HCT116 (cell line): ENCODE data around the gene NUP153. TPM values are rescaled to one million over a fixed set of nuclear protein-coding genes. Genes with fewer than 3 reads are reported as not detected.

Experiments used
- ATAC-seq: fragments of 200-7000 bp; cut with Tn5 transposase; 2 replicates; pipeline ENCODE4 v1.9.1; 2020; ENCODE audit warnings: mild to moderate bottlenecking, moderate library complexity
- BruUV-seq: library from RNA; stranded (reverse); fragments of 400-500 nt; replicated peaks from 2 replicates; lab custom pipeline; 2021; lab: Mats Ljungman, UMichigan
- CTCF ChIA-PET: fragments of 300-600 bp; sonication (Branson Sonifier 250); formaldehyde crosslinking; loops from one replicate; lab custom pipeline; 2021; ENCODE audit warnings: antibody characterized with exemption; lab: Charles Lee
- POLR2A ChIA-PET: fragments of 300-600, 350-600 bp; sonication (Branson Sonifier 250); formaldehyde crosslinking; loops from one replicate; lab custom pipeline; 2021; ENCODE audit warnings: antibody characterized with exemption; lab: Charles Lee
- RAD21 ChIA-PET, 2 experiments: fragments of 300-600 bp; sonication (Branson Sonifier 250); formaldehyde crosslinking; loops; one replicate each; lab custom pipeline; 2023; ENCODE audit warnings: low total read pairs in 2 of 2; ENCODE audit not compliant: uncharacterized antibody in 2 of 2, unreplicated experiment in 2 of 2, low non-redundant PET in 1 of 2; lab: Charles Lee
- DNase-seq: peaks from one replicate; pipeline ENCODE4 v3.0.0-alpha.2; 2010; ENCODE audit warnings: low read depth, low spot score
- H2AFZ ChIP-seq: fragments of 200-600 bp; shearing (Covaris generic), sonication (generic); 2 replicates; pipeline ENCODE4 v1.6.1; 2017; ENCODE audit warnings: low read depth, mixed run types, mixed read lengths, antibody characterized with exemption, low read length; ENCODE audit not compliant: poor library complexity, severe bottlenecking
- H3K27ac ChIP-seq: 2 replicates; pipeline ENCODE4 v1.5.1; 2012; ENCODE audit warnings: low read depth, low read length
- H3K27me3 ChIP-seq: fragments of 200-600 bp; sonication (generic); 2 replicates; pipeline ENCODE4 v1.6.1; 2016; ENCODE audit warnings: mixed run types, low read length, mixed read lengths; ENCODE audit not compliant: insufficient read depth
- H3K36me3 ChIP-seq, 2 experiments: fragments of 200-500 bp in 1 of 2; fragments of 200-600 bp in 1 of 2; sonication (Bioruptor generic) in 1 of 2; sonication (generic) in 1 of 2; 2 replicates each; pipeline versions ENCODE4 v1.5.1 to v1.6.1; 2014 to 2016; ENCODE audit warnings: low read length in 2 of 2, inconsistent platforms in 1 of 2, mixed read lengths in 1 of 2, mixed run types in 1 of 2; ENCODE audit not compliant: insufficient read depth in 2 of 2, control insufficient read depth in 1 of 2
- H3K4me1 ChIP-seq, 2 experiments: fragments of 200-600 bp in 1 of 2; sonication (generic) in 1 of 2; 2 replicates each; pipeline versions ENCODE4 v1.5.1 to v1.6.1; 2012 to 2017; ENCODE audit warnings: low read length in 2 of 2, inconsistent platforms in 1 of 2, mild to moderate bottlenecking in 1 of 2, mixed read lengths in 1 of 2, mixed run types in 1 of 2, moderate library complexity in 1 of 2; ENCODE audit not compliant: insufficient read depth in 2 of 2, control insufficient read depth in 1 of 2
- H3K4me2 ChIP-seq: fragments of 200-600 bp; sonication (generic); 2 replicates; pipeline ENCODE4 v1.6.1; 2017; ENCODE audit warnings: mixed run types, low read length, mixed read lengths
- H3K4me3 ChIP-seq, 2 experiments: fragments of 200-600 bp in 1 of 2; sonication (generic) in 1 of 2; replicated peaks in 1 of 2; 2 replicates each; pipeline ENCODE4 v1.5.1; 2011 to 2016; ENCODE audit warnings: low read length in 2 of 2, control low read depth in 1 of 2, low read depth in 1 of 2, mild to moderate bottlenecking in 1 of 2, mixed read lengths in 1 of 2, mixed run types in 1 of 2
- H3K79me2 ChIP-seq: fragments of 200-600 bp; sonication (generic); 2 replicates; pipeline ENCODE4 v1.6.1; 2017; ENCODE audit warnings: mild to moderate bottlenecking, mixed run types, low read length, moderate library complexity, mixed read lengths; ENCODE audit not compliant: insufficient read depth
- H3K9ac ChIP-seq: fragments of 200-600 bp; sonication (generic); 2 replicates; pipeline ENCODE4 v1.6.1; 2016; ENCODE audit warnings: low read length, mixed read lengths
- H3K9me2 ChIP-seq: fragments of 200-600 bp; sonication (generic), shearing (Covaris generic); 2 replicates; pipeline ENCODE4 v1.6.1; 2017; ENCODE audit warnings: mixed run types, mild to moderate bottlenecking, moderate library complexity; ENCODE audit not compliant: insufficient read depth
- H3K9me3 ChIP-seq, 2 experiments: fragments of 200-500 bp in 1 of 2; fragments of 200-600 bp in 1 of 2; sonication (Bioruptor generic) in 1 of 2; sonication (generic) in 1 of 2; 2 replicates each; pipeline ENCODE4 v1.6.1; 2014 to 2017; ENCODE audit warnings: low read length in 2 of 2, mixed read lengths in 2 of 2, inconsistent platforms in 1 of 2, low read depth in 1 of 2, mild to moderate bottlenecking in 1 of 2, mixed run types in 1 of 2, moderate library complexity in 1 of 2; ENCODE audit not compliant: control insufficient read depth in 1 of 2, insufficient read depth in 1 of 2
- H4K20me1 ChIP-seq: fragments of 200-600 bp; sonication (generic), shearing (Covaris generic); 2 replicates; pipeline ENCODE4 v1.6.1; 2017; ENCODE audit warnings: mixed run types, mild to moderate bottlenecking, moderate library complexity; ENCODE audit not compliant: insufficient read depth
- ATF3 ChIP-seq: IDR thresholded peaks from 2 replicates; pipeline ENCODE4 v1.6.1; 2012
- CBX3 ChIP-seq: IDR thresholded peaks from 2 replicates; pipeline ENCODE4 v1.6.1; 2012; ENCODE audit warnings: low read depth
- CTCF ChIP-seq, 3 experiments: fragments of 200-600 bp in 1 of 3; sonication (generic) in 1 of 3; IDR thresholded peaks in 2 of 3; conservative IDR thresholded peaks in 1 of 3; 2 replicates each; pipeline ENCODE4 v1.5.1; 2012 to 2017; ENCODE audit warnings: low read depth in 2 of 3, low read length in 2 of 3, antibody characterized with exemption in 1 of 3, borderline replicate concordance in 1 of 3, control low read depth in 1 of 3, mild to moderate bottlenecking in 1 of 3, mixed read lengths in 1 of 3, mixed run types in 1 of 3, moderate library complexity in 1 of 3; ENCODE audit not compliant: insufficient read depth in 1 of 3
- EGR1 ChIP-seq: IDR thresholded peaks from 2 replicates; pipeline ENCODE4 v1.6.1; 2012; ENCODE audit warnings: low read depth
- POLR2A ChIP-seq: IDR thresholded peaks from 2 replicates; pipeline ENCODE4 v1.7.0; 2011; ENCODE audit warnings: borderline replicate concordance; ENCODE audit not compliant: insufficient read depth, insufficient read length; ENCODE audit errors: extremely low read depth
- REST ChIP-seq: IDR thresholded peaks from 2 replicates; pipeline ENCODE4 v1.6.1; 2012; ENCODE audit warnings: low read depth
- SIN3A ChIP-seq: IDR thresholded peaks from 2 replicates; pipeline ENCODE4 v1.6.1; 2012; ENCODE audit warnings: low read depth
- SP1 ChIP-seq: IDR thresholded peaks from 2 replicates; pipeline ENCODE4 v1.6.1; 2012; ENCODE audit warnings: low read depth
- TCF7L2 ChIP-seq: IDR thresholded peaks from 2 replicates; pipeline ENCODE4 v1.7.0; 2011; ENCODE audit warnings: borderline replicate concordance, inconsistent platforms; ENCODE audit not compliant: insufficient read depth, insufficient read length; ENCODE audit errors: extremely low read depth
- YY1 ChIP-seq: IDR thresholded peaks from 2 replicates; pipeline ENCODE4 v1.6.1; 2011; ENCODE audit warnings: low read length, low read depth, moderate library complexity, mild to moderate bottlenecking; ENCODE audit not compliant: insufficient replicate concordance; ENCODE audit errors: extremely low read depth
- ZBTB33 ChIP-seq: IDR thresholded peaks from 2 replicates; pipeline ENCODE4 v1.6.1; 2011; ENCODE audit warnings: mild to moderate bottlenecking, low read length, moderate library complexity; ENCODE audit not compliant: insufficient replicate concordance; ENCODE audit errors: extremely low read depth
- intact Hi-C: fragments of 100-400 bp; cut with micrococcal nuclease; formaldehyde crosslinking; loops from 2 replicates; pipeline ENCODE4 v1.10.0; 2022
- total RNA-seq: library from RNA; stranded (reverse); gene quantifications from one replicate; pipeline ENCODE4 v1.2.1, GENCODE V29; 2021; ENCODE audit not compliant: unreplicated experiment

Gene NUP153
- total RNA-seq, 1 experiment from 2014 or later: 51.6 TPM

- H3K4me3 ChIP-seq: no peak overlapping the region
- no peak overlapping the region for H2AFZ ChIP-seq
- ChIA-PET RAD21 (no interaction called here), POLR2A (no interaction called here), CTCF (no interaction called here)
- H4K20me1 ChIP-seq: no peaks in the 10 kb centered on the region
- DNase-seq: no peak
- H3K9me3 ChIP-seq: no peaks in the 10 kb centered on the region
- no peak overlapping the region for H3K9ac ChIP-seq
- no peaks in the 10 kb centered on the region for H3K27me3 ChIP-seq
- no peak overlapping the region for H3K27ac ChIP-seq
- intact Hi-C loops: no loop called here
- TF ChIP-seq SIN3A: no peak
- TF ChIP-seq YY1: no peak
- no peak for TF ChIP-seq TCF7L2
- TF ChIP-seq POLR2A: no peak
- no peak for TF ChIP-seq CBX3
- no peak for TF ChIP-seq SP1
- TF ChIP-seq CTCF (IDR thresholded peaks at IDR 0.05 in 2 of 3, conservative IDR thresholded peaks at IDR 0.05 in 1 of 3; ENCODE audit: borderline replicate concordance in 1 of 3, insufficient read depth in 1 of 3, low read depth in 2 of 3, low read length in 2 of 3): no peak
- TF ChIP-seq ATF3: no peak
- TF ChIP-seq REST: no peak
- TF ChIP-seq EGR1: no peak
- no peak for TF ChIP-seq ZBTB33
- no peak for ATAC-seq
- no peaks in the 10 kb centered on the region for H3K9me2 ChIP-seq
- BruUV-seq: no TSS peak
- peaks cover 16 to 29% of the 10 kb centered on the region in 2 experiments for H3K4me1 ChIP-seq
- H3K4me2 ChIP-seq: no peak overlapping the region
- H3K36me3 ChIP-seq: no peaks in the 10 kb centered on the region
- no peaks in the 10 kb centered on the region for H3K79me2 ChIP-seq
Observed at GRCh38 chr6:17716221-17716620, 9.5 kb upstream of the NUP153 start.
